Stomach (tissue), 9 donors: ENCODE data around the gene CXCL17. TPM values are rescaled to one million over a fixed set of nuclear protein-coding genes. Genes with fewer than 3 reads are reported as not detected.
A peak's percentile ranks its signal among the peaks of the same experiment; 100 is the strongest.
"Not testable (repeated sequence)": the region's sequence is repeated elsewhere in the genome, so short reads cannot be mapped to it uniquely, and the experiment has no call there.

ENCODE experiments used
- DNase-seq, 2 donors: peaks; one replicate each; pipeline versions ENCODE4 v3.0.0 to v3.0.0-alpha.2; 2013 to 2019
- H3K27ac ChIP-seq, 5 donors: fragments of 200-600 bp in 4 of 5; sonication (generic) in 4 of 5; one replicate each; pipeline ENCODE4 v1.5.1; 2013 to 2019; ENCODE audit warnings: mild to moderate bottlenecking in 1 of 5, moderate library complexity in 1 of 5
- H3K27me3 ChIP-seq, 3 donors: fragments of 200-600 bp; sonication (generic); one replicate each; pipeline ENCODE4 v1.5.1; 2017 to 2019; ENCODE audit warnings: mixed run types in 1 of 3
- H3K36me3 ChIP-seq, 4 donors: fragments of 200-600 bp; sonication (generic); 1 replicate in 3 of 4; 2 replicates in 1 of 4; pipeline ENCODE4 v1.5.1; 2016 to 2019
- H3K4me1 ChIP-seq, 4 donors: fragments of 200-600 bp; sonication (generic); one replicate each; pipeline ENCODE4 v1.5.1; 2016 to 2019
- H3K4me3 ChIP-seq, 4 donors: fragments of 200-600 bp; sonication (generic) in 3 of 4; one replicate each; pipeline ENCODE4 v1.5.1; 2016 to 2019; ENCODE audit warnings: mild to moderate bottlenecking in 1 of 4
- H3K9me3 ChIP-seq, 4 donors: fragments of 200-600 bp; sonication (generic); one replicate each; pipeline ENCODE4 v1.5.1; 2016 to 2019
- EP300 ChIP-seq: sonication (generic); formaldehyde crosslinking; IDR thresholded peaks from one replicate; pipeline ENCODE4 v1.6.1; 2017; ENCODE audit warnings: antibody characterized with exemption
- POLR2A ChIP-seq, 4 donors: fragments of 450-650 bp; IDR thresholded peaks; one replicate each; pipeline ENCODE4 v1.6.1; 2016; ENCODE audit warnings: antibody characterized with exemption in 4 of 4, control low read depth in 2 of 4, mild to moderate bottlenecking in 1 of 4, moderate library complexity in 1 of 4
- POLR2AphosphoS5 ChIP-seq, 3 donors: sonication (generic); formaldehyde crosslinking; IDR thresholded peaks; one replicate each; pipeline ENCODE4 v1.6.1; 2016; ENCODE audit warnings: antibody characterized with exemption in 3 of 3
- WGBS, 5 donors: extraction: QIAGEN DNeasy Blood & Tissue Kit in 3 of 5; methylation state at CpG; one replicate each; pipeline versions ENCODE4 v1.1.5 to v1.1.7; 2013 to 2018; 5-methylcytosine and 5-hydroxymethylcytosine counted together
- intact Hi-C: fragments of 100-400 bp; cut with DNase I; formaldehyde crosslinking; loops from one replicate; pipeline ENCODE4 v1.15.1; 2023; ENCODE audit warnings: low total_unique reads
- polyA plus RNA-seq, 3 donors: library from polyadenylated mRNA; stranded (reverse); fragments of 200-250 nt; gene quantifications; one replicate each; pipeline ENCODE4 v1.2.3, GENCODE V29; 2013
- total RNA-seq, 5 donors: library from RNA; depleted of rRNA; stranded (reverse); fragments of >200 nt; gene quantifications; one replicate each; pipeline versions ENCODE4 v1.1.0 to v1.2.3, GENCODE V29; 2014 to 2016
- TF ChIP-seq, protein P1 (sequence below), 7 experiments: fragments of 450-650 bp in 4 of 7; fragments of 200-600 bp in 3 of 7; sonication (generic) in 3 of 7; IDR thresholded peaks; one replicate each; pipeline ENCODE4 v1.5.1; 2016 to 2019; ENCODE audit warnings: antibody characterized with exemption in 7 of 7, control low read depth in 2 of 7, mild to moderate bottlenecking in 1 of 7
- donor health status: healthy with polysubstance abuse.
- donor health status: Bipolar disorder and iron deficiency.
- donor health status: healthy.

Gene CXCL17
- total and polyA plus RNA-seq, 8 donors: 7.6 to 518 (median 107) TPM; not detected in 1

DNA sequence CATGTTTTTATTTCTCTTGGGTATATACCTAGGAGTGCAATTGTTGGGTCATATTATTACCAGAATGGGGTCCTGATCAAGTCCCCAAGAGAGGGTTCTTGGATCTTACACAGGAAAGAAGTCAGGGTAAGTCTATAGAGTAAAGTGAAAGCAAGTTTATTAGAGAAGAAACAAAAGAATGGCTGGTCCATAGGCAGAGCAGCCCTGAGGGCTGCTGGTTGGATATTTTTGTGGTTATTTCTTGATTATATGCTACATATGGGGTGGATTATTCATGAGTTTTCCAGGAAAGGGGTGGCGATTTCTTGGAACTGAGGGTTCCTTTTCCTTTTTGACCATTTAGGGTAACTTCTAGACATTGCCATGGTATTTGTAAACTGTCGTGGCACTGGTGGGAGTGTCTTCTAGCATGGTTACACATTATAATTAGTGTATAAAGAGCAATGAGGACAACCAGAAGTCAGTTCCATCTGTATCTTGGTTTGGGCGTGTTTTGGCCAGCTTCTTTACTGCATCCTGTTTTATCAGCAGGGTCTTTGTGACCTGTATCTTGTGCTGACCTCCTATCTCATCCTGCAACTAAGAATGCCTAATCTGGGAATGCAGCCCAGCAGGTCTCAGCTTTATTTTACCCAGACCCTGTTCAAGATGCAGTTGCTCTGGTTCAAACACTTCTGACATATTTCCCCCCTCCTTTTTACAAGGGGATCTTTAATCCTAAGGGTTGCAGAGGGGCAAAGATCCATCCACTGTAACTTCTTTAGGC, 44.5 kb upstream of the CXCL17 start:
- Histone ChIP-seq H3K4me3 (no peak overlapping the region), H3K36me3 (no peaks in the 10 kb centered on the region), H3K27ac (no peak overlapping the region), H3K27me3 (no peaks in the 10 kb centered on the region), H3K9me3 (no peaks in the 10 kb centered on the region), H3K4me1 (peaks cover 0 to 6% (median 0%) of the 10 kb centered on the region in 4 donors)
- TF ChIP-seq POLR2AphosphoS5 (IDR thresholded peaks at IDR 0.05) (no peak), EP300 (no peak), POLR2A (IDR thresholded peaks at IDR 0.05) (no peak)
- TF ChIP-seq, protein P1, sequence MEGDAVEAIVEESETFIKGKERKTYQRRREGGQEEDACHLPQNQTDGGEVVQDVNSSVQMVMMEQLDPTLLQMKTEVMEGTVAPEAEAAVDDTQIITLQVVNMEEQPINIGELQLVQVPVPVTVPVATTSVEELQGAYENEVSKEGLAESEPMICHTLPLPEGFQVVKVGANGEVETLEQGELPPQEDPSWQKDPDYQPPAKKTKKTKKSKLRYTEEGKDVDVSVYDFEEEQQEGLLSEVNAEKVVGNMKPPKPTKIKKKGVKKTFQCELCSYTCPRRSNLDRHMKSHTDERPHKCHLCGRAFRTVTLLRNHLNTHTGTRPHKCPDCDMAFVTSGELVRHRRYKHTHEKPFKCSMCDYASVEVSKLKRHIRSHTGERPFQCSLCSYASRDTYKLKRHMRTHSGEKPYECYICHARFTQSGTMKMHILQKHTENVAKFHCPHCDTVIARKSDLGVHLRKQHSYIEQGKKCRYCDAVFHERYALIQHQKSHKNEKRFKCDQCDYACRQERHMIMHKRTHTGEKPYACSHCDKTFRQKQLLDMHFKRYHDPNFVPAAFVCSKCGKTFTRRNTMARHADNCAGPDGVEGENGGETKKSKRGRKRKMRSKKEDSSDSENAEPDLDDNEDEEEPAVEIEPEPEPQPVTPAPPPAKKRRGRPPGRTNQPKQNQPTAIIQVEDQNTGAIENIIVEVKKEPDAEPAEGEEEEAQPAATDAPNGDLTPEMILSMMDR (IDR thresholded peaks at IDR 0.05): no peak
- 73 to 89% (median 80%) methylated on average over 3 of the region's 3 CpGs for WGBS, 5 donors
- intact Hi-C loops: no loop called here
- DNase-seq: no peak

DNA sequence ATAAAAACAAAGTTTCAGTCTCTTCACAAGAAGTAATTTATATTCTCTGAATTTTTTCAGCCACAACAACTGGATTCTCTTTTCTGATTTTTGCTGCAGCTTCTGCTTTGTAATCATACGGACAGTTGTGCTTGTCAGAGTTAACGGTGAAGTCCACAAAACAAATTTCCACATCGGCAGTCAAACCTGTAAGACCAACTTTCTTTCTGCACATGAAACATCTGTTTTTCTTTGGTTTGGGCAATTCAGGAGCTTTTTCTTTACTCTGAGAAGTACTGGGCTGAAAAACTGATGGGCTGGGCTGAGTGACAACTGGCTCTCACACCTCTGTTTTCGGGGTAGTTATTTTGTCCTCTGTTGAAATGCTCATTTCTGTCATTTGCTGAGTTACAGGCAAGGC, 42.3 kb upstream of the CXCL17 start:
- H3K27me3 ChIP-seq, H3K27ac ChIP-seq, H3K36me3 ChIP-seq, H3K4me3 ChIP-seq, DNase-seq, intact Hi-C loops, H3K9me3 ChIP-seq: not testable (repeated sequence)
- peaks cover 7 to 20% (median 10%) of the 10 kb centered on the region in 4 donors for H3K4me1 ChIP-seq
- 73 to 90% (median 82%) methylated on average over 4 of the region's 4 CpGs for WGBS, 5 donors

DNA sequence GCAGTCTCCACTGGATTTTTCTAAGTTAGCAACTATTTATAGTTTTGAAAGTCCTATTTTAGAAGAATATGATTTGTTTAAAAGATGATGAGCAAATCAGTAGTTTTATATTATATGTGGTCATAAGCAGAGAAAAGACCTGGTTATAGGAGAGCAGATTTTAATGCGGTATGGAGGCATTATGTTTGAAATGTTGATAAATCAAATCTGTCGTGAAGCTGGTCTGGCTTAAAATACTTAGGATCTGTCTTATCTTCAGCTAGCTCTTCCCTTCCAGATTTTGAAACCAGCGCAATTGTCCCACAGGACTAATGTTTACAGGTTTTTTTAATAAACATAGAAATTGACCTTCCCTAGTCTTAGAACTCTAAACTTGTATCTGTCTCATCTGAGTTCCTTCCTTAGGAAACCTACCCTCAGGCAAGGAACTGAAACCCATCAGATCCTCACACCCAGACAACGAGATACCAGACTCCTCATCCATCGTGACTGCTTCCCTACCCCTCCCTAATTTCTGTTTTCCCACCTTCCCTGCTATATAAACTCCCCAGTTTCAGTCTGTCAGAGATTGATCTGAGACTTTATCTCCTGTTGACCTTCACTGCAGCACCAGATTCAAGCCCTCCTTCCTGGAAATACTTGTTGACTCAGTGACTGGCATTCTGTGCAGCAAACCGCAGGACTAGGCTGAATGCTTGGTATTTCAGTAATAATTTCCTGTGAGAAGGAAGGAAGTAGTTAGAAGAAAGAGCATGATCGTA, 37.8 kb upstream of the CXCL17 start:
- DNase-seq: peak; percentile 44 to 81
- Histone ChIP-seq H3K9me3 (no peaks in the 10 kb centered on the region), H3K4me1 (peaks cover 7 to 17% (median 10%) of the 10 kb centered on the region in 4 donors), H3K27me3 (no peaks in the 10 kb centered on the region), H3K4me3 (no peak overlapping the region), H3K36me3 (no peaks in the 10 kb centered on the region), H3K27ac (peak overlapping the region in 4 of 5 donors; percentile 17 to 75 (median 44))
- 22 to 36% (median 25%) methylated on average over 7 of the region's 7 CpGs for WGBS, 5 donors
- TF ChIP-seq, protein P1 (IDR thresholded peaks at IDR 0.05): no peak
- peak in 2 of 3 donors; percentile 55 to 79 for TF ChIP-seq POLR2AphosphoS5 (IDR thresholded peaks at IDR 0.05)
- intact Hi-C loops: no loop called here

DNA sequence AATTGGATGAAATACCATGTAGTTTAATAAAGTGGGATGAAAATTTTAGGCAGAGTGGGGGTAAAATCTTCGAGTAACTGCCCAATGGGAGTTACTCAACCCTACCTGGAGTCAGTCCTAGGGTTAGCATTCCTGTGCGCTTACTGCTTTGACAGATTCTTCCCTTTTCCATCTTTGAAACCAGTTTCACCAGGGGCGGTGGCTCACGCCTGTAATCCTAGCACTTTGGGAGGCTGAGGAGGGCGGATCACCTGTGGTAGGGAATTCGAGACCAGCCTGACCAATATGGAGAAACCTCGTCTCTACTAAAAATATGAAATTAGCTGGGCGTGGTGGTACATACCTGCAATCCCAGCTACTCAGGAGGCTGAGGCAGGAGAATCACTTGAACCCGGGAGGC, 37.0 kb upstream of the CXCL17 start:
- 94 to 97% (median 96%) methylated on average over 9 of the region's 9 CpGs for WGBS, 5 donors
- Histone ChIP-seq H3K4me3 (no peak overlapping the region), H3K27me3 (no peaks in the 10 kb centered on the region), H3K36me3 (no peaks in the 10 kb centered on the region), H3K27ac (peak overlapping the region in 1 of 5 donors; percentile 8), H3K9me3 (no peaks in the 10 kb centered on the region), H3K4me1 (peaks cover 7 to 17% (median 10%) of the 10 kb centered on the region in 4 donors)
- DNase-seq: no peak
- intact Hi-C loops: no loop called here
- TF ChIP-seq EP300 (no peak), POLR2A (IDR thresholded peaks at IDR 0.05) (no peak), POLR2AphosphoS5 (IDR thresholded peaks at IDR 0.05) (no peak)
- TF ChIP-seq, protein P1 (IDR thresholded peaks at IDR 0.05): no peak
